Activated CD4-positive, alpha-beta T cell treated with anti-CD3 and anti-CD28 coated beads for 36 hours (primary cell): ENCODE results near the gene CCDC159. TPM values are rescaled to one million over a fixed set of nuclear protein-coding genes. Genes with fewer than 3 reads are reported as not detected.
A peak's percentile ranks its signal among the peaks of the same experiment; 100 is the strongest.
"Not testable (repeated sequence)": the region's sequence is repeated elsewhere in the genome, so short reads cannot be mapped to it uniquely, and the experiment has no call there.

Experiments used
- ATAC-seq: fragments of 200-7000 bp; cut with Tn5 transposase; one replicate; pipeline ENCODE4 v1.10.0; 2021; ENCODE audit warnings: mild to moderate bottlenecking, moderate library complexity
- CTCF ChIA-PET: fragments of 350-600 bp; sonication (Branson Sonifier 250); formaldehyde crosslinking; loops from one replicate; lab custom pipeline; 2021; ENCODE audit warnings: antibody characterized with exemption; lab: Charles Lee
- POLR2A ChIA-PET: fragments of 350-600 bp; sonication (Branson Sonifier 250); formaldehyde crosslinking; loops from one replicate; lab custom pipeline; 2021; ENCODE audit warnings: antibody characterized with exemption, inconsistent platforms; lab: Charles Lee
- DNase-seq: peaks from one replicate; pipeline ENCODE4 v3.0.0-alpha.2; 2020
- H3K27ac Mint-ChIP-seq: one replicate; pipeline ENCODE4 v1.8.0; 2021; ENCODE audit warnings: mixed read lengths
- H3K27me3 Mint-ChIP-seq: one replicate; pipeline ENCODE4 v1.8.0; 2021; ENCODE audit warnings: mixed read lengths
- H3K36me3 Mint-ChIP-seq: one replicate; pipeline ENCODE4 v1.8.0; 2021; ENCODE audit warnings: low read depth, mixed read lengths
- H3K4me1 Mint-ChIP-seq: one replicate; pipeline ENCODE4 v1.8.0; 2021; ENCODE audit warnings: mixed read lengths
- H3K4me3 Mint-ChIP-seq: one replicate; pipeline ENCODE4 v1.8.0; 2021; ENCODE audit warnings: mild to moderate bottlenecking, moderate library complexity, mixed read lengths
- H3K9me3 Mint-ChIP-seq: one replicate; pipeline ENCODE4 v1.8.0; 2021; ENCODE audit warnings: low read depth, mixed read lengths
- intact Hi-C, 2 experiments: fragments of 100-400 bp; cut with DNase I in 1 of 2; cut with micrococcal nuclease in 1 of 2; formaldehyde crosslinking; loops; one replicate each; pipeline versions ENCODE4 v1.14.2 to v1.15.1; 2022 to 2024; cut with DNase I, micrococcal nuclease
- total RNA-seq, 2 experiments: library from RNA; stranded (reverse); gene quantifications; one replicate each; pipeline ENCODE4 v1.2.3, GENCODE V29; 2021

CCDC159 gene
- total RNA-seq, 2 experiments from 2014 or later: 15.3 to 18.0 TPM

DNA sequence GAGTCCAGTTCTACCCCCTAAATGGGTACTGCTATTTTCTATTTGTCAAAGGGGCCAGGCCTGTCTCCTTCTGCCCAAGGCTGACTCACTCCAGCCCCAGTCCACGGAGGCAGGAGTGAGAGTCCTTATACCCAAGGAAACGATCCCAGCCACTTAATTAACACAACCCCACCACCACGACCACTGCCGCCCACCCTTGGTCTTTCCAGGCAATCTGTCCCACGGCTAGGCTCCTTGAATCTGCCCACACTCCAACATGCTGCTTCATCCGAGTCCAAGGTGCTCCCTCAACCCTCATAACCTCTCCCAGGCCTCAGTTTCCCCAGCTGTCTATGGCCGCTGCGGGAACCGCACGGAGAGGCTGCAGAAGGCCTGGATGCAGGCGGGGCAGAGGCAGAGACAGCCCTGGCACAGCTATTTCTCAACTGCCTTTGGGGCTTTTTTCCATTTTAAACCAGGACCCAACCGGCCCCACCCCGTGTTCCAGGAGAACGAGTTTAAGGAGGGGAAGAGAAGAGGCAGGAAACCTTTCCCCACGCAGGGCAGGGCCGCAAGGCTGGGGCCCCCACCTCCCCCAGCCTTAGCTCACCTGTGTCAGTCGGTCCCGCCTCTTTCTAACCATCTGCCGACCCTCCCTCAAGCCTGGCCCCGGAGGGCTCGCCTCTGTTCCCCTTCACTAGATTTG is 7.6 kb upstream of the CCDC159 start:
- ATAC-seq (no peak), DNase-seq (no peak)
- Mint-ChIP-seq H3K27me3 (no peaks in the 10 kb centered on the region), H3K4me3 (peak overlapping the region; percentile 72), H3K4me1 (peaks cover 21% of the 10 kb centered on the region), H3K27ac (no peak overlapping the region), H3K36me3 (peaks cover 19% of the 10 kb centered on the region), H3K9me3 (peaks cover 4% of the 10 kb centered on the region)
- ChIA-PET POLR2A (interaction anchor here (0.6 kb wide), 1 partner anchor 132 kb away, joined by 4 read pairs; no protein-coding TSS in a partner anchor), CTCF (interaction anchor here (0.6 to 1.2 kb wide), 5 partner anchors 31 to 300 kb away, joined by 3 to 5 read pairs (median 3); no protein-coding TSS in a partner anchor)
- intact Hi-C loops: loop anchor here in 1 of 2 experiments (1.0 to 5.0 kb wide), 4 partner anchors 17 to 141 kb away; partner anchors contain the start of genes KANK2, ODAD3, PLPPR2 and PRKCSH

DNA sequence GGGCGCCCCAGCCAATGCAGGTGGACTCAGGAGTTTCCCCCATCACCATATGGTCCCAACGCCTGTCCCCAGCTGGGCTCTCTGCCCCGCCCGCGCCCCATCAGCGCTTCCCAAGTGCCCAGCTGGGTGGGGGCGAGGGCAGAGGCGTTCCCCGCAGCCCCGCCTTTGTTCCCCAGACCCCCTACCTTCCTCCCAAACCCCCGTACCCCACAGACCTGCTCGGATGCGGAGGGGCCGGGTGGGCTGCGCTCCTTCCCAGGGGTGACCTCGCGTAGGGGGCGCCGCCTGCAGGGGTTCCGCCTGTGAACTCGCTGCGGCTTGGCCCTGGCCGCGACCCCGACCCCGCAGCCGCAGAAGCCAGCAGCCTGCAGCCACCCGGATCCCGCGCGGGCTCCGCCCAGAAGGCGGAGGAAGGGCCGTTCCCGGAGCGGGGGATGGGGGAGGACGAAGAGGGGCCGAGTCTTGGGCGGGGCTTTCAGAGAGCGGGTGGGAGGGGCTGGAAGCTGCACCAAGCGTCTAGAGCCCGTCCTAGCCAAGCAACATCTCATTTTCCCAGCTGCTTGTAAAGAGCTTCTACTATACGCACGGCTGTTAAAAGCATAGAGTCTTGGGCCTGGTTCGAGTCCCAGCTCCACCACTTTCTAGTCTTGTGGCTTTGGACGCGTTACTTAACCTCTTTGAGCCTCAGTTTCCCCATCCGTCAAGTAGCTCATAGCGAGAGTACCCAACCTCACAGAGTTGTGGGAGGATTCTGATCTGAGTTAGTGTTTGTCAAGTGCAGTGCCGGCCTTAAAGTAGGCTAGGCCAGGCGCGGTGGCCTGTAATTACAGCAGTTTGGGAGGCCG is 6.8 kb upstream of the CCDC159 start, which contains the start of gene RAB3D:
Gene RAB3D, minus strand, starts transcription at position 404 of the 845 bp plus-strand sequence. CDS start 2,258 bp downstream, outside the sequence.
- no peak within 1 kb of the TSS for H3K27ac Mint-ChIP-seq
- ChIA-PET POLR2A (interaction anchor here (0.9 kb wide), 1 partner anchor 36 kb away, joined by 3 read pairs; the partner anchor contains the start of gene SWSAP1), CTCF (interaction anchor here (0.5 to 1.6 kb wide), 7 partner anchors 30 to 308 kb away, joined by 3 to 5 read pairs (median 4); no protein-coding TSS in a partner anchor)
- intact Hi-C loops: loop anchor here in 1 of 2 experiments (1.0 to 5.0 kb wide), 4 partner anchors 16 to 142 kb away; partner anchors contain the start of genes KANK2, ODAD3, PLPPR2 and PRKCSH
- H3K27me3 Mint-ChIP-seq: no peaks in the 10 kb centered on the region
- H3K4me3 Mint-ChIP-seq: peak within 1 kb of the TSS; percentile 72
- peaks cover 4% of the 10 kb centered on the region for H3K9me3 Mint-ChIP-seq
- peaks cover 17% of the 10 kb centered on the region for H3K36me3 Mint-ChIP-seq
- ATAC-seq (peak; percentile 99), DNase-seq (peak; percentile 93)
- peaks cover 23% of the 10 kb centered on the region for H3K4me1 Mint-ChIP-seq

DNA sequence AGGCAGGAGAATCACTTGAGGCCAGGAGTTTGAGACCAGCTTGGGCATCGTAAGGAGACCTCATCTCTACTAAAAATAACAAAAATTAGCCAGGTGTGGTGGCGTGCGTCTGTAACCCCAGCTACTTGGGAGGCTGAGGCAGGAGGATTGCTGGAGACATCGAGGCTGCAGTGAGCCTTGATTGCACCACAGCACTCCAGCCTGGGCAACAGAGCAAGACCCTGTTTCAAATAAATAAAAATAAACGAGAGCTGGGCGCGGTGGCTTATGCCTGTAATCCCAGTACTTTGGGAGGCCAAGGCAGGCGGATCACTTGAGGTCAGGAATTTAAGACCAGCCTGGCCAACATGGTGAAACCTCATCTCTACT is 6.2 kb upstream of the CCDC159 start:
- CTCF ChIA-PET: interaction anchor here (0.6 to 1.6 kb wide), 4 partner anchors 41 to 143 kb away, joined by 3 to 5 read pairs (median 4); no protein-coding TSS in a partner anchor
- ATAC-seq, intact Hi-C loops, H3K9me3 Mint-ChIP-seq, DNase-seq, H3K27me3 Mint-ChIP-seq, H3K27ac Mint-ChIP-seq: not testable (repeated sequence)
- Mint-ChIP-seq H3K4me3 (peak overlapping the region; percentile 72), H3K4me1 (peaks cover 25% of the 10 kb centered on the region), H3K36me3 (peaks cover 16% of the 10 kb centered on the region)
- POLR2A ChIA-PET: interaction anchor here (0.9 kb wide), 1 partner anchor 35 kb away, joined by 3 read pairs; the partner anchor contains the start of gene SWSAP1

DNA sequence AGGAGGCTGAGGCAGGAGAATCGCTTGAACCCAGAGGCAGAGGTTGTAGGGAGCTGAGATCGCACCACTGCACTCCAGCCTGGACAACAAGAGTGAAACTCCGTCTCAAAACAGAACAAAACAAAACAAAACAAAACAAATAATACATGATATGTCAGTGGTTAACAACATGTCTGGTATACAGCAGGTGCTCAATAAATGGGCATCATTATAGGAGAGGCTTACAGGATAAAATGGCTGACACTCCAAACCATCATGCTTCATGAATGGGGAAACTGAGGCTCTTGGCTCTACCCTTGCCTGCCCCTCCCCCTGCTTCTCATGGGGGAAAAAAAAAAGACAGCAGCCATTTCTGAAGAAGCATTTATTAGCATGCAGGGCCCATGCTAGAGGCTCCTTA is 3.9 kb upstream of the CCDC159 start:
- ATAC-seq (no peak), DNase-seq (no peak)
- peaks cover 38% of the 10 kb centered on the region for H3K4me1 Mint-ChIP-seq
- H3K4me3 Mint-ChIP-seq: no peak overlapping the region
- H3K36me3 Mint-ChIP-seq: no peaks in the 10 kb centered on the region
- no peaks in the 10 kb centered on the region for H3K9me3 Mint-ChIP-seq
- H3K27ac Mint-ChIP-seq: no peak overlapping the region
- intact Hi-C loops: no loop called here
- CTCF ChIA-PET: no interaction called here
- POLR2A ChIA-PET: interaction anchor here (0.6 kb wide), 1 partner anchor 19 kb away, joined by 3 read pairs; no protein-coding TSS in a partner anchor
- H3K27me3 Mint-ChIP-seq: no peaks in the 10 kb centered on the region

DNA sequence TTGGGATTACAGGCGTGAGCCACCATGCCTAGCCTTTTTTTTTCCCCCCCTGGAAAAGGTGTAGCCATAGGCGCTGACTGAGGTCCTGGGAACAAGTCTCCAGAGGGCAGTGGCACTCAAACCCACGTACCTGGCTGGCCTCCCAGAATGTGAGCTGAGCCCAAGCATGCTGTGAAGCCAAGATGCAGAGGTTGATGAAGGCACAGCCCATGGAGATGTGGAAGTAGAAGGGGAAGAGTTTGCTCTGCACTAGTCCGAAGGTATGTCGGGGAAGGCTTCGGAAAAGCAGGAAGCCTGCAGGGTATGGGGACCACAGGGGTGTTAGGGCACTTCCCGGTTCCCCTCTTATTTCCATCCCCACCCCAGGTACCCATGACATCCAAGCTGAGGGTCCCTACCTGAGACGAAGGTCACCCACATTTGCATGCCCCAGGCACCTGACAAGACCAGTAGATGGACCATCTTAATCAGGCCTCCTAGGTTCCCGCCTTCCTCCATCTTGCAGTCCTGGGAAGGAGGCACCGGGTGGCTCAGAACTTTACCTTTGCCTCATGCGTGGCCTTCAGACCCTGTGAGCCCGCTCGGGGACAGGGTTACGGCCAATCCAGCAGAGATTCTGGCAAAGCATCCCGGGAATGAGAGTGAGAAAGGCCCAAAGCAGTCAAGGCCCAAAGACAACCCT is 1.1 kb upstream of the CCDC159 start:
- H3K27ac Mint-ChIP-seq: peak overlapping the region; percentile 82
- ATAC-seq: no peak
- no peaks in the 10 kb centered on the region for H3K27me3 Mint-ChIP-seq
- intact Hi-C loops: no loop called here
- H3K36me3 Mint-ChIP-seq: peaks cover 11% of the 10 kb centered on the region
- peaks cover 23% of the 10 kb centered on the region for H3K4me1 Mint-ChIP-seq
- no peak for DNase-seq
- peaks cover 8% of the 10 kb centered on the region for H3K9me3 Mint-ChIP-seq
- ChIA-PET POLR2A (interaction anchor here (1.3 kb wide), 1 partner anchor 29 kb away, joined by 4 read pairs; the partner anchor contains the start of gene SWSAP1), CTCF (interaction anchor here (1.1 to 2.2 kb wide), 4 partner anchors 28 to 39 kb away, joined by 4 to 11 read pairs (median 8); partner anchors contain the start of gene EPOR)
- peak overlapping the region; percentile 83 for H3K4me3 Mint-ChIP-seq

DNA sequence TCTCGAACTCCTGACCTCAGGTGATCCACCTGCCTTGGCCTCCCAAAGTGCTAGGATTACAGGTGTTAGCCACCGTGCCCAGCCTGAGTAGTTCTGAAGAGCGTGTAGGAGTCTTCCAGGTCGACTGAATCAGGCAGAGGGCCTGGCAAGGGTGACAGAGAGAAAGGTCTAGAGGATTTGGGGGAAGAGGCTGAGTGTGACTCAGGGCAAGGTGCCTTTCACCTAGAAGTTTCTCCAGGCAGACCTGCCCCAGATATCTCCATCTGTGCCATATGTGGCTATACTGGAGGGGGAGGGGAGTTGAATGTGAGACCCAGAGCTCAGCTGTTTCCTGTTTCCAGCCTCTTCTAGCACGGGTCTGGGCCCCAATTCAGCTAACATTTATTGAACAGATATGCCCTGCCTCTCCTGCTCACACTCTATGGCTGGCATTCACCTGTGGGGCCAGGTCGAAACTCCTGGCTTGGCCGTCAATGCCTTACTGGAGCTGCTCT is 1.3 kb downstream of the CCDC159 start:
- H3K4me1 Mint-ChIP-seq: peaks cover 23% of the 10 kb centered on the region
- H3K4me3 Mint-ChIP-seq: peak overlapping the region; percentile 83
- DNase-seq (peak; percentile 18), ATAC-seq (no peak)
- intact Hi-C loops: loop anchor here in 1 of 2 experiments (2.0 kb wide), 1 partner anchor 55 kb away; no protein-coding TSS in a partner anchor
- CTCF ChIA-PET: interaction anchor here (2.1 to 2.2 kb wide), 2 partner anchors 29 to 33 kb away, joined by 10 to 11 read pairs; no protein-coding TSS in a partner anchor
- H3K36me3 Mint-ChIP-seq: peaks cover 11% of the 10 kb centered on the region
- POLR2A ChIA-PET: interaction anchor here (0.5 kb wide), 1 partner anchor 68 kb away, joined by 4 read pairs; no protein-coding TSS in a partner anchor
- peaks cover 8% of the 10 kb centered on the region for H3K9me3 Mint-ChIP-seq
- H3K27me3 Mint-ChIP-seq: no peaks in the 10 kb centered on the region
- H3K27ac Mint-ChIP-seq: no peak overlapping the region

DNA sequence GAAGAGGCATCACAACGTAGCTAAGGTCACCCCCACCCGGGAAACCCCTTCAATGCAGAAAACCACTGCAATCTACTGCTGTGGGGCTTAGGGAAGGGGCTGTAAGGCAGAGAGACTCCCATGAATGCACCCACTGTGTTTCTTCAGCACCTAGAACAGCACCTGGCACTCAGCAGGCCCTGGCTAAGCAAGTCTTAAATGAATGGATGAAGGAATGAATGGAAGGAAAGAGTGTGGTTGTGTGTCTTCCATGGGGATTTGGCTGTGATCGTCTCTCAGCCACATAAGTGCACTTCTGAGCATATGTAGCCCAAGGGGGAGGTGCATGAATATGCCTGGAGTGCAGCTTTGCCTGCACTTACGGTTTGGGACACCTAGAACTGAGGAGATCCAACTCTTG is 2.9 kb downstream of the CCDC159 start:
- POLR2A ChIA-PET: interaction anchor here (1.1 kb wide), 1 partner anchor 26 kb away, joined by 3 read pairs; the partner anchor contains the start of gene SWSAP1

DNA sequence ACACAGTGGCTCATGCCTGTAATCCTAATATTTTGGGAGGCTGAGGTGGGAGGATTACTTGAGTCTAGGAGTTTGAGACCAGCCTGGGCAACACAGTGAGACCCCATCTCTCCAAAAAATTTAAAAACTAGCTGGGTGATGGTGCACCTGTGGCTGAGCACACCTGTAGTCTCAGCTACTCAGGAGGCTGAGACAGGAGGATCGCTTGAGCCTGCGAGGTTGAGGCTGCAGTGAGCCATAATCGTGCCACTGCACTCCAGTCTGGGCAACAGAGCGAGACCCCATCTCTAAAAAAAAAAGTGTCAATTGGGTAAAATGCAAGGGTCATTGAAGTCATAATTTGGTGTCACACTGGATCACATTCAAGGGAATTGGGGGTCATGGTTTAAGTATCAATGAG is 7.8 kb downstream of the CCDC159 start:
- DNase-seq, H3K36me3 Mint-ChIP-seq, H3K27ac Mint-ChIP-seq, CTCF ChIA-PET, H3K9me3 Mint-ChIP-seq, intact Hi-C loops, ATAC-seq, H3K4me3 Mint-ChIP-seq, H3K4me1 Mint-ChIP-seq, POLR2A ChIA-PET: not testable (repeated sequence)
- H3K27me3 Mint-ChIP-seq: peaks cover 10% of the 10 kb centered on the region

More for the DNA sequence above, 2.9 kb downstream of the CCDC159 start:
- CTCF ChIA-PET: no interaction called here
- Mint-ChIP-seq H3K27ac (no peak overlapping the region), H3K4me3 (no peak overlapping the region), H3K4me1 (peaks cover 23% of the 10 kb centered on the region), H3K36me3 (peaks cover 11% of the 10 kb centered on the region), H3K27me3 (no peaks in the 10 kb centered on the region), H3K9me3 (peaks cover 8% of the 10 kb centered on the region)
- DNase-seq (no peak), ATAC-seq (no peak)
- intact Hi-C loops: no loop called here

DNA sequence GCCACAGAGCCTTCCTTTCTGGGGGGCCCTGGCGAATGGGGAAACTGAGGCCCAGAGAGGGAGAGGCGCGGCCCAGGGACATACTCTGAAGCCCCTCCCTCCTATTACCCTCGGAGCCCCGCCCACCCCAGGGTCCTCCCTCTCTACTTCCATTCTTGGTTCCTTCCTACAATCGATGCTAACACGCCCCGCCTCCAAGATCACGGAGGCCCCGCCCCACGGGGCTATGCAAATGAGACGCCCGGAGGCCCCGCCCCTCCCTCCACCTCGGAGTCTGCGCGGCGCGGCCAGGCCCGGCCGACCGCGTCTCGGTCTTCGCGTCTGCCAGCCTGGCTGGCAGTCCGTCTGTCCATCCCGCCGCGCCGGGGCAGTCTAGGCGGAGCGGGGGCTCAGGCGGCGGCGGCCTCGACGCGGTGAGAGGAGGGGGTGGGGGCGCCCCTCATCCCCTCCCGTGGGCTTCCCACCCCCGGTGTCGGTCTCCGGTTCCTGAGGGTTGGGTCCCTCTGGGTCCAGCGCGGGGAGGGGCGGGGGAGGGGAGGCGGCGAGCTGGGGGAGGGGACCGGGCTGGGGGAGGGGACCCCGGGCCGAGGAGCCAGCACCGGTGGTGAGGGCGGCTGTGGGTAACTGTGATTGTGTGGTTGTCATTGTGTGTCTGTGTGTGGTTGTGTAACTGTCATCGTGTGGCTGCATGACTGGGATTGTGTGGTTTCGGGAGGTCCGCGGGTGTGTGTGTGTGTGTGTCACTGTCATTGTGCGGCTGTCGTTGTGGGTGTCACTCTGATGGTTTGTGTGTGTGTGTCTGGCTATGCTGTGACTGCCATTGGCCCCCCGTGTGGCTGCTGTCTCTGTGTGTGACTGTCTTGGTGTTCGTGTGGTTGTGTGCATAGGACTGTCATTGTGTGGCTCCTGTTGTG is 9.1 kb downstream of the CCDC159 start, which contains the start of gene PLPPR2:
Gene PLPPR2, plus strand, starts transcription at position 273 of the 914 bp plus-strand sequence. CDS start 2,242 bp downstream, outside the sequence.
- peak; percentile 95 for ATAC-seq
- peak within 1 kb of the TSS; percentile 43 for H3K4me3 Mint-ChIP-seq
- H3K36me3 Mint-ChIP-seq: no peaks in the 10 kb centered on the region
- ChIA-PET CTCF (no interaction called here), POLR2A (no interaction called here)
- peak within 1 kb of the TSS; percentile 23 for H3K27ac Mint-ChIP-seq
- H3K9me3 Mint-ChIP-seq: no peaks in the 10 kb centered on the region
- DNase-seq: peak; percentile 92
- intact Hi-C loops: loop anchor here (1.0 kb wide), 5 partner anchors 9 to 158 kb away; partner anchors contain the start of genes CCDC159 (in 2 of the 2), TMEM205 (in 2 of the 2), KANK2 (in 1 of the 2) and RAB3D (in 1 of the 2)
- H3K4me1 Mint-ChIP-seq: peaks cover 7% of the 10 kb centered on the region
- peaks cover 13% of the 10 kb centered on the region for H3K27me3 Mint-ChIP-seq
